HepG2 (cell line): Measurements from ENCODE around the gene FAM72C. TPM values are rescaled to one million over a fixed set of nuclear protein-coding genes. Genes with fewer than 3 reads are reported as not detected.
"Not testable (repeated sequence)": the region's sequence is repeated elsewhere in the genome, so short reads cannot be mapped to it uniquely, and the experiment has no call there.

Experiments
- ATAC-seq: fragments of 200-7000 bp; cut with Tn5 transposase; 3 replicates; pipeline ENCODE4 v1.9.1; 2020; ENCODE audit warnings: mild to moderate bottlenecking, moderate library complexity
- BruUV-seq: library from RNA; stranded (reverse); fragments of 400-500 nt; replicated peaks from 2 replicates; lab custom pipeline; 2021; lab: Mats Ljungman, UMichigan
- CTCF ChIA-PET: fragments of 300-600 bp; formaldehyde crosslinking; extraction: SDS; loops from one replicate; lab custom pipeline; 2021; ENCODE audit warnings: low total read pairs, inconsistent platforms, low intra/inter-chr PET ratio; lab: Yijun Ruan, JAX
- POLR2A ChIA-PET: fragments of 350-600 bp; sonication (Branson Sonifier 250); formaldehyde crosslinking; loops from one replicate; lab custom pipeline; 2020; ENCODE audit warnings: antibody characterized with exemption, inconsistent platforms; lab: Yijun Ruan, JAX
- DNase-seq: peaks from one replicate; pipeline ENCODE4 v3.0.0-alpha.2; 2015; ENCODE audit warnings: low spot score
- FAIRE-seq: peaks from 3 replicates; lab custom pipeline; 2011; peaks lifted over from hg19 to GRCh38; lab: Jason Lieb, UNC
- H2AFZ ChIP-seq: one replicate; pipeline ENCODE4 v1.6.1; 2011; ENCODE audit warnings: low read length, inconsistent platforms
- H3K27ac ChIP-seq: fragments of 300-600 bp; 3 replicates; pipeline ENCODE4 v1.8.0; 2011; ENCODE audit warnings: mixed run types, mild to moderate bottlenecking, mixed read lengths, low read length, inconsistent platforms; ENCODE audit not compliant: insufficient read depth; ENCODE audit errors: extremely low read length
- H3K27me3 ChIP-seq, 2 experiments: fragments of 200-600 bp in 1 of 2; 2 replicates in 1 of 2; 3 replicates in 1 of 2; pipeline versions ENCODE4 v1.6.0 to v1.8.0; 2011; ENCODE audit warnings: low read length in 2 of 2, mild to moderate bottlenecking in 2 of 2, moderate library complexity in 2 of 2, inconsistent platforms in 1 of 2; ENCODE audit not compliant: insufficient read depth in 2 of 2, control insufficient read depth in 1 of 2
- H3K36me3 ChIP-seq, 2 experiments: fragments of 200-600 bp in 1 of 2; replicated peaks in 1 of 2; 2 replicates in 1 of 2; 3 replicates in 1 of 2; pipeline versions ENCODE4 v1.5.1 to v1.8.0; 2011; ENCODE audit warnings: low read length in 2 of 2, inconsistent platforms in 1 of 2; ENCODE audit not compliant: insufficient read depth in 2 of 2, control insufficient read depth in 1 of 2
- H3K4me1 ChIP-seq: 2 replicates; pipeline ENCODE4 v1.5.1; 2012; ENCODE audit warnings: low read length, inconsistent platforms; ENCODE audit not compliant: insufficient read depth
- H3K4me2 ChIP-seq: 2 replicates; pipeline ENCODE4 v1.6.0; 2011; ENCODE audit warnings: low read depth, low read length, inconsistent platforms
- H3K4me3 ChIP-seq, 3 experiments: fragments of 200-600 bp in 1 of 3; sonication (generic), shearing (Covaris generic) in 1 of 3; replicated peaks in 1 of 3; 2 replicates each; pipeline ENCODE4 v1.5.1; 2011 to 2016; ENCODE audit warnings: low read length in 3 of 3, inconsistent platforms in 2 of 3, low read depth in 2 of 3, mild to moderate bottlenecking in 2 of 3, control low read depth in 1 of 3, mixed read lengths in 1 of 3; ENCODE audit not compliant: insufficient read depth in 1 of 3
- H3K79me2 ChIP-seq: one replicate; pipeline ENCODE4 v1.6.1; 2011; ENCODE audit warnings: low read length, inconsistent platforms; ENCODE audit not compliant: insufficient read depth
- H3K9ac ChIP-seq: 2 replicates; pipeline ENCODE4 v1.6.0; 2011; ENCODE audit warnings: mild to moderate bottlenecking, low read depth, low read length, inconsistent platforms; ENCODE audit not compliant: insufficient read depth
- H3K9me3 ChIP-seq: 2 replicates; pipeline ENCODE4 v1.5.1; 2012; ENCODE audit warnings: mild to moderate bottlenecking, low read length
- H4K20me1 ChIP-seq: 2 replicates; pipeline ENCODE4 v1.6.0; 2011; ENCODE audit warnings: inconsistent platforms, mild to moderate bottlenecking, low read length, moderate library complexity; ENCODE audit not compliant: insufficient read depth
- CTCF ChIP-seq: sonication (generic); formaldehyde crosslinking; IDR thresholded peaks from 2 replicates; pipeline ENCODE4 v1.5.0; 2020; ENCODE audit warnings: mild to moderate bottlenecking, missing genetic modification reagents, moderate library complexity
- WGBS: methylation state at CpG from one replicate; pipeline ENCODE4 v1.1.6; 2017; ENCODE audit warnings: low lambda C conversion rate; 5-methylcytosine and 5-hydroxymethylcytosine counted together
- in situ Hi-C: cut with HindIII; loops from 2 replicates; pipeline ENCODE4 v1.10.0; 2017; ENCODE audit warnings: low pct_unique_long_range_greater_than_20kb; ENCODE audit not compliant: extremely low pct_ligation_motif_present
- intact Hi-C: fragments of 100-400 bp; cut with micrococcal nuclease; formaldehyde crosslinking; loops from one replicate; pipeline ENCODE4 v1.10.0; 2022; ENCODE audit not compliant: unreplicated experiment
- polyA plus RNA-seq, 8 experiments: library from polyadenylated mRNA; depleted of rRNA in 3 of 8; stranded (reverse) in 7 of 8; unstranded in 1 of 8; fragments of >200 nt; fragmentation: Illumina TruSeq in 4 of 8; extraction: Trizol in 4 of 8; gene quantifications; 2 replicates each; pipeline versions ENCODE4 v1.2.1 to v1.2.3, GENCODE V29; 2011 to 2016; ENCODE audit warnings: low read depth in 4 of 8, missing spikeins in 1 of 8, mixed read lengths in 1 of 8; ENCODE audit not compliant: insufficient read depth in 1 of 8
- total RNA-seq, 5 experiments: library from RNA; depleted of rRNA; stranded (reverse); fragments of >200 nt; fragmentation: Illumina TruSeq; extraction: Trizol; gene quantifications; 2 replicates each; pipeline ENCODE4 v1.2.3, GENCODE V29; 2016; ENCODE audit warnings: low read depth in 1 of 5

The FAM72C gene
- total and polyA plus RNA-seq, 2 of the 13 experiments (the other 11 are each of a cell fraction or from before 2014, with no cell fraction given), result 2.8 to 3.9 TPM

DNA sequence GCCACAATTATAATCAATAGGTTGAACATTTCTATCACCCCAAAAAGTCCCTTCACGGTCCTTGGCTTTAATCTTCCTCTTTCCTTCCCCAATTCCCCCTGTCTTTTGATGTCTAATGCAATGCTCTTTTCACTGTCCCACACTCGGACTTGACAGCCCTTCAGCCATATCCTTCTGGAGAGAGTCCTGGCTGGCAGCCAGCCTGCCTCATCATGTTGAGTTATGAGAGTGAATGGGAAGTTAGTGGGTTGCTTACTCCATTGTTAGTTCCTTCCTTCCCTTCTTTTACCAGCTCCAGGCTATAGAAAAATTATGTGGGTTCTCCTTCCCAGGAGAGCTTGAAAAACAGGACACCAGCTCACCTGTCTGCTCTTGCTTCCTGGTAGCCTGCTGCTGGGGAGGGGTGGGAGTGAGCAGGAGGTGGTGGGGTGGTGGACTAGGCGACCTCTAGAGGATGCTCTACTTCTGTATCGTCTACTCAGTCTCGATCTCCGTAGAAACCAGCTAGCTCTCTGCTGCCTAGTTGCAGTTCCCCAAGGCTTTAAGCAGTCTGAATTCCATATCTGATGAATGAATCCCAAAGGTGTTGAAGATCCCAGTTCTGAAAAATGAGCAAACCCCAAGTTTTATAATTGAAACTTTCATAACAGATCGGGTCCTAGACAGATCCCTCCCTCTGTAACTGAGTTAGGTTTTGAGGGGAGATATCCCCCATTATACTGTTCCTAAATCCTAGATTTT, 30.5 kb upstream of the FAM72C start:
- POLR2A ChIA-PET, H2AFZ ChIP-seq, FAIRE-seq, H3K36me3 ChIP-seq, H3K4me2 ChIP-seq, in situ Hi-C loops, H3K27me3 ChIP-seq, H3K4me3 ChIP-seq, CTCF ChIA-PET, H3K9me3 ChIP-seq, BruUV-seq, H3K27ac ChIP-seq, intact Hi-C loops, H3K4me1 ChIP-seq, H3K79me2 ChIP-seq, H4K20me1 ChIP-seq, H3K9ac ChIP-seq: not testable (repeated sequence)
- DNase-seq (peak; percentile 0), ATAC-seq (peak; percentile 97)
- 0 out of 2 replicates have a peak, but pooled peaks have one; percentile 25 for TF ChIP-seq CTCF (CRISPR knock-in tag)
- WGBS, result 45% methylated on average over 5 of the region's 7 CpGs

DNA sequence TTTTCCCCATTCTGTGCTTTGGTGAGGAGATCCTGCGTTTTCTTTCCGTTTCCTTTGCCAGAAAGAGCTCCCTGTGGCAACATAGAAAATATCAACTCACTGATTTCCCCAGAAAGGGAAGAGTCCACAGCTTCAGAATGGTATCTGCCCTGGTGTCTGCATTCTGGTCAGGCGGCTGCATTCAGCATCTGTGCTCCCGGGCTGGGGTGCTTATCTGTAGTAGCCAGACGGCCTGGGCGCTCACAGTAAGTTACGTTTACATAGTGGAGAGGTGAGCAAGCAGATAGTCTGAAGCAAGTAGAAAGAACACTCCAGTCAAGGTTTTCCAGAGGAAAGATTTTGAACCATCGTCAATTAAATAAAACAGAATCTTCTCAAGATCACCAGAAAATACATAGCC, 29.3 kb upstream of the FAM72C start:
- in situ Hi-C loops, H3K36me3 ChIP-seq, H3K4me2 ChIP-seq, intact Hi-C loops, BruUV-seq, DNase-seq, H3K79me2 ChIP-seq, POLR2A ChIA-PET, H3K27ac ChIP-seq, FAIRE-seq, H3K27me3 ChIP-seq, H3K4me3 ChIP-seq, H4K20me1 ChIP-seq, H3K9me3 ChIP-seq, H3K4me1 ChIP-seq, H3K9ac ChIP-seq, CTCF ChIA-PET, H2AFZ ChIP-seq: not testable (repeated sequence)
- WGBS, result 47% methylated on average over 5 of the region's 8 CpGs
- peak; percentile 95 for ATAC-seq

- H3K9me3 ChIP-seq, intact Hi-C loops, H3K27ac ChIP-seq, in situ Hi-C loops, H3K4me1 ChIP-seq, POLR2A ChIA-PET, BruUV-seq, CTCF ChIA-PET, H3K4me2 ChIP-seq, H3K36me3 ChIP-seq, FAIRE-seq, H3K9ac ChIP-seq, H3K27me3 ChIP-seq, H2AFZ ChIP-seq, DNase-seq, ATAC-seq, H4K20me1 ChIP-seq, H3K4me3 ChIP-seq, H3K79me2 ChIP-seq: not testable (repeated sequence)
- 69% methylated on average over 1 of the region's 6 CpGs for WGBS
Observed at GRCh38 chr1:143996020-143996419, 24.2 kb upstream of the FAM72C start.
